Measurements from ENCODE around the gene MMP20.
"Not testable (repeated sequence)": the region's sequence is repeated elsewhere in the genome, so short reads cannot be mapped to it uniquely, and the experiment has no call there.

The MMP20 gene, protein sequence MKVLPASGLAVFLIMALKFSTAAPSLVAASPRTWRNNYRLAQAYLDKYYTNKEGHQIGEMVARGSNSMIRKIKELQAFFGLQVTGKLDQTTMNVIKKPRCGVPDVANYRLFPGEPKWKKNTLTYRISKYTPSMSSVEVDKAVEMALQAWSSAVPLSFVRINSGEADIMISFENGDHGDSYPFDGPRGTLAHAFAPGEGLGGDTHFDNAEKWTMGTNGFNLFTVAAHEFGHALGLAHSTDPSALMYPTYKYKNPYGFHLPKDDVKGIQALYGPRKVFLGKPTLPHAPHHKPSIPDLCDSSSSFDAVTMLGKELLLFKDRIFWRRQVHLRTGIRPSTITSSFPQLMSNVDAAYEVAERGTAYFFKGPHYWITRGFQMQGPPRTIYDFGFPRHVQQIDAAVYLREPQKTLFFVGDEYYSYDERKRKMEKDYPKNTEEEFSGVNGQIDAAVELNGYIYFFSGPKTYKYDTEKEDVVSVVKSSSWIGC

GRCh38 chr11:102625177-102625576, at the start of gene MMP20:
MMP20 (minus strand) TSS chr11:102625332; CDS start chr11:102625319, 13 bp downstream.
- no peak for FAIRE-seq

- FAIRE-seq, result no peak
These were observed 44.5 kb upstream of the MMP20 start for GRCh38 chr11:102669664-102670063.

DNA sequence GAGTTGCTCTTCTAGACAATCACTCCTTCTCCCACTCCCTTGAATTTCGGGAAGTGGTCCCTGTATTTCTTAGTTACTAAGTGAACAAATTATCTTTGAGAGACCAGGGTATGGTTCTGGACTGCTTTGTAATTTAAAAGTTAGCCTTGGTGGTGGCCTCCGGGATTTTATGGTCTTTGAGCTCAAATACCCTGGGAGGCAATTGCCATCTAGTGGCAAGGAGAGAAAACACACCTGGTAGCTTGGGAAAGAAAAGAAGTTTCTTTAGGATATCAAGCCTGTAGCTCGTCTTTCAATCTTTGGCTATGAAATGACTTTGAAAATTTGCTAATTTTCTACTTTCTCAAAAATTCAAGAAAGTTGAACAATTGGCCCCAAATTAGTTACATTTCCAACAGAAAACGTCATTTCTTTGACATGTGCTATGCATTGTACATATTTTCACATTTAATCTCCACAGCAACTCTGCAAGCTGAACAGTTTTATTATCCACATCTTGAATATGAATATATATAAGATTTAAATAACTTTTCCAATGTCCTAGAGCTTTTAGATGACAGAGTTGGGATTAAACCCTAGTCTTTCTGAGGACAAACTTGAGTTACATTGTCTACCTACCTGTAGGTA, 41.3 kb upstream of the MMP20 start:
- FAIRE-seq, result no peak

GRCh38 chr11:102664001-102664752, 39.0 kb upstream of the MMP20 start:
- no peak for FAIRE-seq

- FAIRE-seq, result no peak
These were observed 37.5 kb upstream of the MMP20 start for GRCh38 chr11:102662607-102663006.

DNA sequence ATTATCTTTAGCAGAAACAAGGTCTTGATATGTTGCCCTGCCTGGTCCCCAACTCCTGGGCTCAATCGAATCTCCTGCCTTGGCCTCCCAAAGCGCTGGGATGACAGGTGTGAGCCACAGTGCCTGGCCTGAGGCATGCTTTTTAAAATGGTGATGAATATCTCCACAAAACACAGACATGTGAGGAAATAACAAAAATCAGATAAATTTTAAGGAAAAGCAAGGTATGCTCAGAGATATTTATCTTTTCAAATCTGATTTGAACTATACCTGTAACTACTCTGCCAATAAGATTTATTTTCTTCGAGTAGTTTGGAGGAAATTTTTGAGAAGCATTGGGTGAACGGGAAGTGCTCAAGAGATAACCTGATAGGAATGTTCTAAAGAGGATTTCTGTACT, 35.9 kb upstream of the MMP20 start:
- FAIRE-seq, result no peak

GRCh38 chr11:102656528-102656927, 31.4 kb upstream of the MMP20 start:
- no peak for FAIRE-seq

- FAIRE-seq, result no peak
These were observed 30.4 kb upstream of the MMP20 start for GRCh38 chr11:102655547-102655946.

- no peak for FAIRE-seq
These were observed 29.6 kb upstream of the MMP20 start for GRCh38 chr11:102654761-102655160.

- no peak for FAIRE-seq
These were observed 28.7 kb upstream of the MMP20 start for GRCh38 chr11:102653744-102654291.

- no peak for FAIRE-seq
These were observed 22.3 kb upstream of the MMP20 start for GRCh38 chr11:102647430-102647829.

- no peak for FAIRE-seq
These were observed 18.8 kb upstream of the MMP20 start for GRCh38 chr11:102643941-102644340.

- FAIRE-seq, result no peak
These were observed 15.8 kb upstream of the MMP20 start for GRCh38 chr11:102640946-102641345.

- no peak for FAIRE-seq
These were observed 14.5 kb upstream of the MMP20 start for GRCh38 chr11:102639656-102640055.

DNA sequence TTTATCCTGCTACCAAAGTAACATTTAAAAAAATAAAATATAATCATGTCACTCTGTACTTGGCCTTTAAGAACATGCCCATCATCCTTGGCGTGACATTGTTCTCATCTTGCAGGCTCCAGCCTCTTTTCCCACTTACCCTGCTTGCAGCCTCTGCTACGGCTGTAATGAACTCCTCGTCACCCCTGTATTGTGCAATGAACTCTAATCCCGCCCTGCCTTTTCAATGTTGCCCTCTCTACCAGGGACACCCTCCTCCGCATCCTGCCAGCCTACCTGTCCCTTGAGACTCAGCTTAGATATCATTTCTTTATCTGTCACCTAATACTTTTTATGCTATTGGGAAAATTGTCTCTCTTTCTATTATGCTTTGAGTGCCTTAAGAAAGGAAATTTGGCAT, 12.6 kb upstream of the MMP20 start:
- FAIRE-seq, result no peak

DNA sequence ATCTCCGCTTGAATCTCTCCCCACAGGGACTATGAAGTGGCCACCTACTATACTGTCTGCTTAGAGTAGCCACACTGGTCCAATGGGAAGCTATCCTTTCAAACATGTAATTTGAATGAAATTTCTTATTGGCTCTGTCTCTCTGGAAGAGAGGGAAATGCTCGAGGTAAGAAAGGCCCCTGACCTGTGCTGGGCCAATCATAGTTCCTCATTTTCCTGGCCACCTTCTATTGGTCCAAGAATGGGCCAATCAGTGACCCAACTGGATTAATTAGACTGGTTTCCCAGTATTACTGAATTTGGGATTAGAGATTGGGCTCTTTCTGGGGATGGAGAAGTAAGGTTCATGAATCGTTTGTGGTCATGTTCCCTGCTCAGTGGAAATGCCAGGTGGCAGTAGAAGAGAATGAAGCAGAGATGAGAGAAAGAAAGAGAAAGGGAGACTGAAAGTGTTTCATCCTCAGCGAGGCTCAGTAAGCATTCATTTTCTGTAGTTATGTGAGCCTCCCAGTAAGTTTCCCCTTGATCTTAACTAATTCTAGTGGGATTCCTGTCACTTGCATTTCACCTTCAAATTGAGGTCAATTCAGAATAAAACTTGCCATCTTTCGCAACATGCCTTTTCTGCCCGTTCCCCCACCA, 8.4 kb upstream of the MMP20 start:
- FAIRE-seq, result no peak

DNA sequence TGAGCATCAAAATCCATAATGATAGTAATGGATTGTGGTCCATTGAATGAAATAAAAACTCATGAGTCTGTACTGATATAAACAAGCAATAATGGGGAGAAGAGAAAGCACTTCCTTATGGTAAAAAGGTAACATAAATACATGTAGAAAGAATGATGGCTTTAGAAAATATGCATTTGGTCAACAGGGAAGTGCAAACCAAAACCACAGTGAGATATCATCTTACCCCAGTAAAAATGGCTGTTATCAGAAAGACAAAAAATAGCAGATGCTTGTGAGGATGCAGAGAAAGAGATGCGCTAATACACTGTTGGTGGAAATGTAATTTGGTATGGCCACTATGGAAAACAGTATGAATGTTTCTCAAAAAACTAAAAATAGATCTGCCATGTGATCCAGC, 6.9 kb upstream of the MMP20 start:
- FAIRE-seq, result no peak

GRCh38 chr11:102630598-102631448, 5.7 kb upstream of the MMP20 start:
- no peak for FAIRE-seq

GRCh38 chr11:102629908-102630307, 4.8 kb upstream of the MMP20 start:
- not testable (repeated sequence) for FAIRE-seq

DNA sequence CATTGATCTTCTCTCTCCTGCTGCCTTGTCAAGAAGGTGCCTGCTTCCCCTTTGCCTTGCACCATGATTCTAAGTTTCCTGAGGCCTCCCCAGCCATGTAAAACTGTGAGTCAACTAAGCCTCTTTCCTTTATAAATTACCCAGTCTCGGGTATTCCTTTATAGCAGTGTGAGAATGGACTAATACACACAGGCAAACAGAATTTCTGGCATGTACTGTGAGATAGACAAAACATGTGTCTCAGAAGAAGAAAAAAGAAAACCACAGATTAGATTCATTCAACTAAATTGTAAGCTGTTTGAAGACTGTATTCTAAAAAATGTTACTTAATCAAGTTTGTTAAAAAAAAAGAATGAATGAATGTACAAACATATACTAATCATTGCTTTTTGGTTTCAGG, 1.5 kb upstream of the MMP20 start:
- no peak for FAIRE-seq

GRCh38 chr11:102623998-102624397, 1.1 kb downstream of the MMP20 start:
- no peak for FAIRE-seq

GRCh38 chr11:102623128-102623527, 2.0 kb downstream of the MMP20 start:
- FAIRE-seq, result no peak

All from colon (tissue), 2 donors.